Tibial nerve (tissue), 4 donors: ENCODE measurements around the gene NIM1K.

Source experiments
- CTCF ChIP-seq, 5 experiments: fragments of 200-600 bp in 3 of 5; fragments of 450-650 bp in 2 of 5; sonication (generic) in 3 of 5; IDR thresholded peaks; one replicate each; pipeline ENCODE4 v1.5.1; 2016 to 2019; ENCODE audit warnings: antibody characterized with exemption in 5 of 5, mild to moderate bottlenecking in 3 of 5, moderate library complexity in 2 of 5
- EP300 ChIP-seq, 2 donors: sonication (generic); formaldehyde crosslinking; IDR thresholded peaks; one replicate each; pipeline ENCODE4 v1.6.1; 2017; ENCODE audit warnings: antibody characterized with exemption in 2 of 2, mild to moderate bottlenecking in 1 of 2
- POLR2A ChIP-seq, 2 donors: fragments of 450-650 bp; IDR thresholded peaks; one replicate each; pipeline ENCODE4 v1.6.1; 2017; ENCODE audit warnings: antibody characterized with exemption in 2 of 2, mild to moderate bottlenecking in 2 of 2, moderate library complexity in 2 of 2

GRCh38 chr5:43154469-43154868 is 37.6 kb upstream of the NIM1K start:
- TF ChIP-seq CTCF (IDR thresholded peaks at IDR 0.05) (no peak), EP300 (IDR thresholded peaks at IDR 0.05) (no peak), POLR2A (IDR thresholded peaks at IDR 0.05) (no peak)
